ENCODE data around the gene HERC4.

HERC4 gene

DNA sequence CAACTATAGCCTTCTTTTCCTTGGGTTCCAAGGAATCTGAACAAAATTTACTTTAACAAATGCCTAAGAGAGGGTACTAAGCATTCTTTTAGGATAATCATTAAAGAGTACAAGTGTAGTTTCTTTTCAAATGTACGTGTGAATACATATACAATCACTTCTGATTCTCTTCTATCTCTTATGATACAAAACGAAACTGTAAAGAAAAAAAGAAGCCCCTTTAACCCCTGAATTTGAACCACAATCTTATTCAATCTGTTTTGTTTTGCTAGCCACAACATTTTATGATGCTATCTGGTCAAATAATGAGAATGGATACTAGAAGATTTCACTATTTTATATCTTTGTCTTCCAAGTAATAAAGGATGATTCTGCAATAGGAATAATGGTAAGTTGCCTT lies 141.9 kb downstream of the HERC4 start:
- no peak for TF ChIP-seq POLR2A (IDR thresholded peaks at IDR 0.05; ENCODE audit: low read depth, low read length)
- TF ChIP-seq TAF1 (IDR thresholded peaks at IDR 0.05; ENCODE audit: borderline replicate concordance, low read depth, low read length), result no peak
- TF ChIP-seq POLR2AphosphoS5 (IDR thresholded peaks at IDR 0.05; ENCODE audit: low read depth, low read length), result no peak
- no peak for FAIRE-seq

DNA sequence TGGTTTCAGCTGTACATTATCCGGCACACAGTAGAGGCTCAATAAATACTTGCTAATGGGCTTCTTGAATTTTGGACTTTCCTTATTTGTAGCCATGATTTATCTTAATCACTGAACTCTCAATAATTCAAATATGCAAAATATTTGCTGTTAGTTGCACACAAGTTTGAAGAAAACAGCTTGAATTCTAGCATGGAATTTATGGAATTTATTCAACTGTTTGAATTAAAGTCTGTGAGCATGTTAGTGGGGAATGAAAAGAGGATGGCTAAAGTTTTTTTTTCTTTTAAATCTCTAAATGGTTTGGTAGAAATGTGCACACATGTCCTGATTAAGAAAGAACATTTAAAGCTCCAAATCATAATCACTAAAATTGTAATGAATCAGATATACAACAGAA lies 148.1 kb downstream of the HERC4 start:
- TF ChIP-seq POLR2AphosphoS5 (IDR thresholded peaks at IDR 0.05; ENCODE audit: low read depth, low read length) (no peak), POLR2A (IDR thresholded peaks at IDR 0.05; ENCODE audit: low read depth, low read length) (no peak), TAF1 (IDR thresholded peaks at IDR 0.05; ENCODE audit: borderline replicate concordance, low read depth, low read length) (no peak)
- FAIRE-seq, result no peak
- no peak for DNase-seq (ENCODE audit: insufficient read length)

More for the DNA sequence above, 141.9 kb downstream of the HERC4 start:
- DNase-seq (ENCODE audit: insufficient read length), result no peak

DNA sequence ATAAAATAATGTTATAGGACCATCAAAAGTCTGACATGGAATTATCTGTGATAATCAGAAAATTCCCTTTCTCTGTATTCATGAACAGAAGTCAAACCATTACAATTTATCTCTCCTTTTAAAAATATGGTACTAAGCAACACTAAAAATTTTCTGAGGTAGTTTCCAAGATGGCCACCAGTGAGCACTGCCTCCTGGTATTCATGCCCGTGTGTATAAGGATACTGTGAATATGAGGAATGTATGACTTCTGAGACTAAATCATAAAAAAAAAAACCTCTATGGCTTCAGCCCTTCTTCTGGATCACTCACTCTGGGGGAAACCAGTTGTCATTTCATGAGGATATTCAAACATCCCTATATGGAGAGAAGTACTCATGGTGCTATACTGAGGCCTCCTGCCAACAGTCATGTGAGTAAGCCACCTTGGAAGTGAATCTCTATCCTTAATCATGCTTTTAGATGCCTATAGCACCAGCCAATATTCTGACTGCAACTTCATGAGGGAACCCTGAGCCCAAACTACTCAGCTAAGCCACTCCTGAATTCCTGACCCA lies 149.6 kb downstream of the HERC4 start:
- DNase-seq (ENCODE audit: insufficient read length), result no peak
- no peak for FAIRE-seq
- no peak for TF ChIP-seq TAF1 (IDR thresholded peaks at IDR 0.05; ENCODE audit: borderline replicate concordance, low read depth, low read length)
- no peak for TF ChIP-seq POLR2A (IDR thresholded peaks at IDR 0.05; ENCODE audit: low read depth, low read length)
- TF ChIP-seq POLR2AphosphoS5 (IDR thresholded peaks at IDR 0.05; ENCODE audit: low read depth, low read length), result no peak

DNA sequence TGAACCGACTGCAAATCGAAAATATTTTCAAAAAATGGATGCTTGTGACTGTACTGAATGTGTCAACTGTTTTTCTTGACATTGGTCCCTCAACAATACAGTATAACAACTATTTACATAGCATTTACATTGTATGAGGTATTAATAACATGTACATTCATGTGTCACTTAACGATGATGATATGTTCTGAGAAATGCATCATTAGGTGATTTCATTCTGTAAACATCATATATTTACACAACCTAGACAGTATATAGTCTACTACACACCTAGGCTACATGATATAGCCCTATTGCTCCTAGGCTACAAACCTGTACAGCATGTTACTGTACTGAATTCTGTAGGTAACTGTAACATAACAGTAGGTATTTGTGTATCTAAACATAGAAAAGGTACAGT lies 150.9 kb downstream of the HERC4 start:
- DNase-seq (ENCODE audit: insufficient read length), result no peak
- no peak for TF ChIP-seq POLR2A (IDR thresholded peaks at IDR 0.05; ENCODE audit: low read depth, low read length)
- FAIRE-seq, result no peak

DNA sequence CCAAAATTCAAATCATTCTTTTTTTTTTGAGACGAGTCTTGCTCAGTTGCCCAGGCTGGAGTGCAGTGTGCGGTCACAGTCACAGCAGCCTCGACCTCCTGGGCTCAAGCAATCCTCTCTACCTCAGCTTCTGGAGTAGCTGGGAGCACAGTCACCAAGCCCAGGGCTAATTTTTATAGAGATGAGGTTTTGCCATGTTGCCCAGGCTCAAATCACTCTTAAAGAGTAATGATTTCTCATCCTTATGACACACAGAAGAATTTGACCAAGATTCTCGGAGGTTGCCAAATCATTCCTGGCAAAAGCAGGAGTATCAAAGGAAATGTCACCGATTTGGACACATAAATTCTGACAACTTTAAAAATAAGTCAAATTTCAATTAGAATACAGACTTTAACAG lies 151.5 kb downstream of the HERC4 start:
- TF ChIP-seq TAF1 (IDR thresholded peaks at IDR 0.05; ENCODE audit: borderline replicate concordance, low read depth, low read length) (no peak), POLR2AphosphoS5 (IDR thresholded peaks at IDR 0.05; ENCODE audit: low read depth, low read length) (no peak), POLR2A (IDR thresholded peaks at IDR 0.05; ENCODE audit: low read depth, low read length) (no peak)
- no peak for FAIRE-seq
- DNase-seq (ENCODE audit: insufficient read length), result no peak

DNA sequence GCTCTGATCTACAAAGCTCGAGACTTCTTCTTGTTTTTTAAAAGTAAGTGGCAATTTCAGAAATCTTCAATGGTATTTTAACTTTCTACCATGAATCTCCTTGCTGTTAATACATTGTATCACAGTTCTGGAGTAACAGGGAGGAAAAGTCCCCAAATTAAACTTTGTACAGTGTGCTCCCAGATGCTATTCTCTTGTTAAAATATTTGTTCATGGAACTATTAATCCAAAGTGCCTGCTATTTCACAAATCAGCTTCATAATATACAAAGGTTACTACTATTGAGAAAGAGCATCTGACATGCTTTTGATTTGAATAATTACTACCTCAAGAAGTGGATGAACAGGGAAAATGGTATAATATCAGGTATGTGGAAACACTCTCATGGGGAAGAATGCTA lies 154.0 kb downstream of the HERC4 start:
- FAIRE-seq (no peak), DNase-seq (ENCODE audit: insufficient read length) (no peak)
- TF ChIP-seq POLR2A (IDR thresholded peaks at IDR 0.05; ENCODE audit: low read depth, low read length), result no peak
- TF ChIP-seq POLR2AphosphoS5 (IDR thresholded peaks at IDR 0.05; ENCODE audit: low read depth, low read length), result no peak
- no peak for TF ChIP-seq TAF1 (IDR thresholded peaks at IDR 0.05; ENCODE audit: borderline replicate concordance, low read depth, low read length)

DNA sequence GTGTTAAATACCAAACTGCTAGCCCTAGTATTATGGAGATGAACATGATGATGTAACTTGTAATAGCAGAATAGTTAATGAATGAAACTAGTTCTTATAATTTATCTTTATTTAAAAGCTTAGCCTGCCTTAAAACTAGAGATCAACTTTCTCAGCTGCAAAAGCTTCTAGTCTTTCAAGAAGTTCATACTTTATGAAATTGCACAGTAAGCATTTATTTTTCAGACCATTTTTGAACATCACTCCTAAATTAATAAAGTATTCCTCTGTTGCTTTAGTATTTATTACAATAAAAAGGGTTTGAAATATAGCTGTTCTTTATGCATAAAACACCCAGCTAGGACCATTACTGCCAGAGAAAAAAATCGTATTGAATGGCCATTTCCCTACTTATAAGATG lies 157.4 kb downstream of the HERC4 start:
- DNase-seq (ENCODE audit: insufficient read length) (no peak), FAIRE-seq (no peak)

DNA sequence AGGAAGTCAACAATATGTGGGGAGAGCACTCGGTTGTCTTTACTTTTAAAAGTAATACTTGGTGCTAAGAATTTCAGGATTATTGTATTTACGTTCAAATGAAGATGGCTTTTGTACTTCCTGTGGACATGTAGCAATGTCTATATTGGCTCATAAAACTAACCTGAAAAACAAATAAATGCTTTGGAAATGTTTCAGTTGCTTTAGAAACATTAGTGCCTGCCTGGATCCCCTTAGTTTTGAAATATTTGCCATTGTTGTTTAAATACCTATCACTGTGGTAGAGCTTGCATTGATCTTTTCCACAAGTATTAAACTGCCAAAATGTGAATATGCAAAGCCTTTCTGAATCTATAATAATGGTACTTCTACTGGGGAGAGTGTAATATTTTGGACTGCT lies 157.9 kb downstream of the HERC4 start:
- TF ChIP-seq POLR2AphosphoS5 (IDR thresholded peaks at IDR 0.05; ENCODE audit: low read depth, low read length) (no peak), POLR2A (IDR thresholded peaks at IDR 0.05; ENCODE audit: low read depth, low read length) (no peak), TAF1 (IDR thresholded peaks at IDR 0.05; ENCODE audit: borderline replicate concordance, low read depth, low read length) (no peak)
- no peak for FAIRE-seq
- no peak for DNase-seq (ENCODE audit: insufficient read length)

More for the DNA sequence above, 157.4 kb downstream of the HERC4 start:
- no peak for TF ChIP-seq POLR2AphosphoS5 (IDR thresholded peaks at IDR 0.05; ENCODE audit: low read depth, low read length)

DNA sequence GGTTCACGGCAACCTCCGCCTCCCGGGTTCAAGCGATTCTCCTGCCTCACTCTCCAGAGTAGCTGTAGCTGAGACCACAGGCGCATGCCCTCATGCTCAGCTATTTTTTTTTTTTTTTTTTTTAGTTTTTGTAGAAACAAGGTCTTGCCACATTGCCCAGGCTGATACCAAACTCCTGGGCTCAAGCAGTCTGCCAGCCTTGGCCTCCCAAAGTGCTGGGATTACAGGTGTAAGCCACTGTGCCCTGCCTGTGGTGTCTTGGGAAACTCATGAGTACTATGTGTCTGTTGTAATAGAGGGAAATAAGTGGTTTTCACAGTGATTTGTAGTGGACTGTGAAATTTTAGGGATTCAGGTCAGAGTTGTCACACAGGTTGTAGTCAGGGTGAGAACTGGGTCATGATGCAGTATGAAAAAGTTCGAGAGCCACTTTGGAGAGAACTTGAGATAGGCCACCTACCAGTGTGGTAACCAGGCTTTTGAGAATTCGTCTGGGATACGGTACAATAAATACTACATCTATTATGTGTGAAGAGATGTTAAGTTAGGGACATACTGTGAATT lies 160.2 kb downstream of the HERC4 start:
- TF ChIP-seq TAF1 (IDR thresholded peaks at IDR 0.05; ENCODE audit: borderline replicate concordance, low read depth, low read length) (no peak), POLR2A (IDR thresholded peaks at IDR 0.05; ENCODE audit: low read depth, low read length) (no peak), POLR2AphosphoS5 (IDR thresholded peaks at IDR 0.05; ENCODE audit: low read depth, low read length) (no peak)
- DNase-seq (ENCODE audit: insufficient read length), result no peak
- no peak for FAIRE-seq

DNA sequence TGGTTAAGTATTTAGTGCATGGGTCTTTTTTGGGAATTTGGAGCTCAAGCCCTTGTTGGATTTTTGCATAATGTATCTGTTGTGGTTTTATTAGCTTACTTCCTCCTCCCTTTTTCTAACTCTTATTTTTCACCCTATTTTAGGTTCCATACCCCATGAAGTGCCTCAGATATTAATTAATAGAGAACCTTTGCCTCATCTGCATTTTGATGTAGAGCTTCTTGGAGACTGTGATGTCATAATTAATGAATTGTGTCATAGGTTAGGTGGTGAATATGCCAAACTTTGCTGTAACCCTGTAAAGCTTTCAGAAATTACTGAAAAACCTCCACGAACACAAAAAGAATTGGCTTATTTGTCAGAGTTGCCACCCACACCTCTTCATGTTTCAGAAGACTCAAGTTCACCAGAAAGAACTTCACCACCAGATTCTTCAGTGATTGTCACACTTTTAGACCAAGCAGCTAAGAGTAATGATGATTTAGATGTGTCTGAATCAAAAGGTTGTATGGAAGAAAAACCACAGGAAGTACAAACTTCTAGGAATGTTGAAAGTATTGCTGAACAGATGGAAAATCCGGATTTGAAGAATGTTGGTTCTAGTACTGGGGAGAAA lies 162.6 kb downstream of the HERC4 start:
- no peak for FAIRE-seq
- DNase-seq (ENCODE audit: insufficient read length), result no peak
- TF ChIP-seq POLR2AphosphoS5 (IDR thresholded peaks at IDR 0.05; ENCODE audit: low read depth, low read length) (no peak), POLR2A (IDR thresholded peaks at IDR 0.05; ENCODE audit: low read depth, low read length) (no peak), TAF1 (IDR thresholded peaks at IDR 0.05; ENCODE audit: borderline replicate concordance, low read depth, low read length) (no peak)

DNA sequence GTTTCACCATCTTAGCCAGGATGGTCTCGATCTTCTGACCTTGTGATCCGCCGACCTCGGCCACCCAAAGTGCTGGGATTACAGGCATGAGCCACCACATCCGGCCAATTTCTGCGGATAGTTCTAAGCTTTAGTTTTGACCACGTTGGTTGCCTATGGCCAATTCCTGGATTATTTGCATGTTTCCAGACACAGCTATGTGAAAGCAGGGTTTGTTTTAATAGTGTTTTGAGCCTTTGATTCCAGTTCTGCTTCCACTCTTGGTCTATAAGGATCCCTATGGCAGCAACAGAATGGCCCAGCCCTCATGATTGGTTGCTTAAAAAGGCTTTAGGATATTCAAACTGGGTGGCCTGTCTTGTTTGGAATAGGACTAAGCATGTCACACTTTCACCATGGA lies 171.5 kb downstream of the HERC4 start:
- TF ChIP-seq POLR2AphosphoS5 (IDR thresholded peaks at IDR 0.05; ENCODE audit: low read depth, low read length) (no peak), TAF1 (IDR thresholded peaks at IDR 0.05; ENCODE audit: borderline replicate concordance, low read depth, low read length) (no peak), POLR2A (IDR thresholded peaks at IDR 0.05; ENCODE audit: low read depth, low read length) (no peak)
- DNase-seq (ENCODE audit: insufficient read length), result no peak
- no peak for FAIRE-seq

DNA sequence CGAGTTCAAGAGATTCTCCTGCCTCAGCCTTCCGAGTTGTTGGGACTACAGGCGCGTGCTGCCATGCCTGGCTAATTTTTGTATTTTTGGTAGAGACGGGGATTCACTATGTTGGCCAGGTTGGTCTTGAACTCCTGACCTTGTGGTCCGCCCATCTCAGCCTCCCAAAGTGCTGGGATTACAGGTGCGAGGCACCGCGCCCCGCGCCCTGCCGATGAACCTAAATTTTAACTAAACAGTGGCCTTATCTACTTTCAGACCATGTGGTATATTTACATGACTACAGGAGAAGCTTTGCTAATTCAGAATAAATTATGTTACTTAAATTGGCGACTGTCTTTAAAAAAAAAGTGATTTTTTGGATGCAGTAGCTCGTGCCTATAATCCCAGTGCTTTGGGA lies 181.4 kb downstream of the HERC4 start:
- FAIRE-seq, result no peak
- no peak for TF ChIP-seq POLR2AphosphoS5 (IDR thresholded peaks at IDR 0.05; ENCODE audit: low read depth, low read length)
- TF ChIP-seq POLR2A (IDR thresholded peaks at IDR 0.05; ENCODE audit: low read depth, low read length), result no peak
- no peak for TF ChIP-seq TAF1 (IDR thresholded peaks at IDR 0.05; ENCODE audit: borderline replicate concordance, low read depth, low read length)
- DNase-seq (ENCODE audit: insufficient read length), result no peak

Data from GM12892 (cell line).